ENCODE data around the gene PLXNC1. TPM values are rescaled to one million over a fixed set of nuclear protein-coding genes. Genes with fewer than 3 reads are reported as not detected.

The PLXNC1 gene
- polyA plus RNA-seq, 1 donor (not counting 4 experiments of a cell fraction or from before 2014, with no cell fraction given), result 0.17 TPM

GRCh38 chr12:94191811-94192210, 43.4 kb downstream of the PLXNC1 start:
- no peak for TF ChIP-seq CTCF (optimal IDR thresholded peaks at IDR 0.05 in 1 of 3, IDR thresholded peaks at IDR 0.05 in 1 of 3, conservative IDR thresholded peaks at IDR 0.05 in 1 of 3; ENCODE audit: extremely low read depth in 1 of 3, insufficient read depth in 2 of 3, low read length in 3 of 3)
- TF ChIP-seq EZH2 (IDR thresholded peaks at IDR 0.05; ENCODE audit: low read length), result no peak
- H3K79me2 ChIP-seq (ENCODE audit: control insufficient read depth, insufficient read depth, low read length), result no peaks in the 10 kb centered on the region
- dilution Hi-C loops (cut with MboI; ENCODE audit: extremely low pct_ligation_motif_present, low sequenced_read_pairs), result no loop called here
- H3K4me1 ChIP-seq (ENCODE audit: control insufficient read depth, extremely low read depth, insufficient read depth, low read length), result no peaks in the 10 kb centered on the region
- no peaks in the 10 kb centered on the region for H3K9me3 ChIP-seq (ENCODE audit: control insufficient read depth, low read depth, low read length)
- DNase-seq (ENCODE audit: low read depth, low spot score) (no peak), FAIRE-seq (no peak)
- no peak overlapping the region for H3K27ac ChIP-seq (ENCODE audit: control insufficient read depth, insufficient read depth, low read length)
- peaks cover 11% of the 10 kb centered on the region for H3K27me3 ChIP-seq (ENCODE audit: control insufficient read depth, extremely low read depth, insufficient read depth, low read length)
- no peaks in the 10 kb centered on the region for H3K9me1 ChIP-seq (ENCODE audit: control insufficient read depth, extremely low read depth, insufficient read depth, low read length)
- no peaks in the 10 kb centered on the region for H4K20me1 ChIP-seq (ENCODE audit: control insufficient read depth, extremely low read depth, insufficient read depth, low read length)
- no peak overlapping the region for H3K9ac ChIP-seq (ENCODE audit: control insufficient read depth, extremely low read depth, insufficient read depth, low read length)
- H3K36me3 ChIP-seq (ENCODE audit: control insufficient read depth in 2 of 2, extremely low read depth in 1 of 2, insufficient read depth in 2 of 2, low read length in 2 of 2), result no peaks in the 10 kb centered on the region
- H3K4me2 ChIP-seq (ENCODE audit: control insufficient read depth, extremely low read depth, insufficient read depth, low read depth, low read length), result no peak overlapping the region
- H3K4me3 ChIP-seq (ENCODE audit: control insufficient read depth in 2 of 3, extremely low read depth in 1 of 3, insufficient read depth in 2 of 3, low read depth in 1 of 3, low read length in 3 of 3), result no peak overlapping the region
- H2AFZ ChIP-seq (ENCODE audit: control insufficient read depth, low read length), result no peak overlapping the region

GRCh38 chr12:94192506-94192905, 44.1 kb downstream of the PLXNC1 start:
- Histone ChIP-seq H2AFZ (ENCODE audit: control insufficient read depth, low read length) (no peak overlapping the region), H4K20me1 (ENCODE audit: control insufficient read depth, extremely low read depth, insufficient read depth, low read length) (no peaks in the 10 kb centered on the region), H3K9me3 (ENCODE audit: control insufficient read depth, low read depth, low read length) (no peaks in the 10 kb centered on the region), H3K4me3 (ENCODE audit: control insufficient read depth in 2 of 3, extremely low read depth in 1 of 3, insufficient read depth in 2 of 3, low read depth in 1 of 3, low read length in 3 of 3) (no peak overlapping the region), H3K79me2 (ENCODE audit: control insufficient read depth, insufficient read depth, low read length) (no peaks in the 10 kb centered on the region), H3K4me1 (ENCODE audit: control insufficient read depth, extremely low read depth, insufficient read depth, low read length) (no peaks in the 10 kb centered on the region), H3K27me3 (ENCODE audit: control insufficient read depth, extremely low read depth, insufficient read depth, low read length) (peaks cover 11% of the 10 kb centered on the region), H3K36me3 (ENCODE audit: control insufficient read depth in 2 of 2, extremely low read depth in 1 of 2, insufficient read depth in 2 of 2, low read length in 2 of 2) (no peaks in the 10 kb centered on the region), H3K4me2 (ENCODE audit: control insufficient read depth, extremely low read depth, insufficient read depth, low read depth, low read length) (no peak overlapping the region), H3K27ac (ENCODE audit: control insufficient read depth, insufficient read depth, low read length) (no peak overlapping the region), H3K9me1 (ENCODE audit: control insufficient read depth, extremely low read depth, insufficient read depth, low read length) (no peaks in the 10 kb centered on the region), H3K9ac (ENCODE audit: control insufficient read depth, extremely low read depth, insufficient read depth, low read length) (no peak overlapping the region)
- dilution Hi-C loops (cut with MboI; ENCODE audit: extremely low pct_ligation_motif_present, low sequenced_read_pairs), result no loop called here
- no peak for FAIRE-seq
- no peak for TF ChIP-seq EZH2 (IDR thresholded peaks at IDR 0.05; ENCODE audit: low read length)
- DNase-seq (ENCODE audit: low read depth, low spot score), result no peak

- dilution Hi-C loops (cut with MboI; ENCODE audit: extremely low pct_ligation_motif_present, low sequenced_read_pairs), result no loop called here
- FAIRE-seq, result no peak
- no peaks in the 10 kb centered on the region for H3K36me3 ChIP-seq (ENCODE audit: control insufficient read depth in 2 of 2, extremely low read depth in 1 of 2, insufficient read depth in 2 of 2, low read length in 2 of 2)
Observed at GRCh38 chr12:94193168-94193567, 44.8 kb downstream of the PLXNC1 start.

More at GRCh38 chr12:94193168-94193567, 44.8 kb downstream of the PLXNC1 start:
- Histone ChIP-seq H3K27me3 (ENCODE audit: control insufficient read depth, extremely low read depth, insufficient read depth, low read length) (peaks cover 6% of the 10 kb centered on the region), H3K4me1 (ENCODE audit: control insufficient read depth, extremely low read depth, insufficient read depth, low read length) (no peaks in the 10 kb centered on the region), H3K9ac (ENCODE audit: control insufficient read depth, extremely low read depth, insufficient read depth, low read length) (no peak overlapping the region), H3K4me3 (ENCODE audit: control insufficient read depth in 2 of 3, extremely low read depth in 1 of 3, insufficient read depth in 2 of 3, low read depth in 1 of 3, low read length in 3 of 3) (no peak overlapping the region), H3K9me1 (ENCODE audit: control insufficient read depth, extremely low read depth, insufficient read depth, low read length) (no peaks in the 10 kb centered on the region), H3K27ac (ENCODE audit: control insufficient read depth, insufficient read depth, low read length) (no peak overlapping the region), H2AFZ (ENCODE audit: control insufficient read depth, low read length) (no peak overlapping the region), H3K9me3 (ENCODE audit: control insufficient read depth, low read depth, low read length) (no peaks in the 10 kb centered on the region), H3K79me2 (ENCODE audit: control insufficient read depth, insufficient read depth, low read length) (no peaks in the 10 kb centered on the region), H4K20me1 (ENCODE audit: control insufficient read depth, extremely low read depth, insufficient read depth, low read length) (no peaks in the 10 kb centered on the region), H3K4me2 (ENCODE audit: control insufficient read depth, extremely low read depth, insufficient read depth, low read depth, low read length) (no peak overlapping the region)
- TF ChIP-seq CTCF (optimal IDR thresholded peaks at IDR 0.05 in 1 of 3, IDR thresholded peaks at IDR 0.05 in 1 of 3, conservative IDR thresholded peaks at IDR 0.05 in 1 of 3; ENCODE audit: extremely low read depth in 1 of 3, insufficient read depth in 2 of 3, low read length in 3 of 3) (no peak), EZH2 (IDR thresholded peaks at IDR 0.05; ENCODE audit: low read length) (no peak)
- no peak for DNase-seq (ENCODE audit: low read depth, low spot score)
